ENCODE results near the gene NINJ1. TPM values are rescaled to one million over a fixed set of nuclear protein-coding genes. Genes with fewer than 3 reads are reported as not detected.

Gene NINJ1
- total RNA-seq, 4 donors from 2014 or later, result 58.8 to 81.6 (median 75.2) TPM

DNA sequence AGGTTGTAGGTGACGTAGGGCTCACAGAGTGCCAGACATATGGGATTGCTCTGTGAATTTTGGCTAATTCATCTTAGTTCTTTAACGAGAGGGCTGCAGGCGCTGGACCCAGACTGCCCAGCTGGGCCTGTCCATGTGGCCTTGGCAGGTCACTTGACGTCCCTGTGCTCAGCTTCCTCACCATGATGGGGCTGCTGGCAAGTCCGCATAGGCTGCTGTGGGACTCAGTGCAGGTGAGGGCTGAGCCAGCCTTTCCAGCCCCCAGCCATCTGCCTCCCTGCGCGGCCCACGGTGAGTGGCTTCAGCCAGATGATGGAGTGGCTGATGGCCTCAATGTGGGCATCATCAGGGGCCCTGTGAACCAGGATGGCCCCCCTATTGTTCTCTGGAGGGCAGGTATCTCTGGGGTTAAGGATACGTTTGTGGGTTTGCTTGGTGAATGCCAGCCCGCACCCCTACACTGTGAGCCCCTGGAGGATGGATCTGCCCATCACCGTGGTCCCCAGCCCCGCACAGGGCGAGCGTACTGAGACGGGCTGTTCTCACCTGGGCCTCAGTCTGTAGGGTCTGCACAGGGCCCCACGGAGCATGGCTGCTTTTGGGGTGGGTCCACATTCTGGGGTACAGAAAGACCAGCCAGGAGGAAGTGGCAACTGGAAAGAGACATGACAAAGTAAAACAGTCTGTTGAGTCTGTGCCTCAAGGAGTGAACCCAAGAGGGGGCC lies 34.3 kb downstream of the NINJ1 start:
- no peak for ATAC-seq
- no peaks in the 10 kb centered on the region for H3K27me3 ChIP-seq
- peaks cover 0 to 6% of the 10 kb centered on the region in 2 donors for H3K36me3 ChIP-seq
- no peak overlapping the region for H3K4me3 ChIP-seq
- TF ChIP-seq EP300 (IDR thresholded peaks at IDR 0.05) (no peak), POLR2AphosphoS5 (IDR thresholded peaks at IDR 0.05) (no peak), POLR2A (IDR thresholded peaks at IDR 0.05) (no peak)
- TF ChIP-seq, protein P1, sequence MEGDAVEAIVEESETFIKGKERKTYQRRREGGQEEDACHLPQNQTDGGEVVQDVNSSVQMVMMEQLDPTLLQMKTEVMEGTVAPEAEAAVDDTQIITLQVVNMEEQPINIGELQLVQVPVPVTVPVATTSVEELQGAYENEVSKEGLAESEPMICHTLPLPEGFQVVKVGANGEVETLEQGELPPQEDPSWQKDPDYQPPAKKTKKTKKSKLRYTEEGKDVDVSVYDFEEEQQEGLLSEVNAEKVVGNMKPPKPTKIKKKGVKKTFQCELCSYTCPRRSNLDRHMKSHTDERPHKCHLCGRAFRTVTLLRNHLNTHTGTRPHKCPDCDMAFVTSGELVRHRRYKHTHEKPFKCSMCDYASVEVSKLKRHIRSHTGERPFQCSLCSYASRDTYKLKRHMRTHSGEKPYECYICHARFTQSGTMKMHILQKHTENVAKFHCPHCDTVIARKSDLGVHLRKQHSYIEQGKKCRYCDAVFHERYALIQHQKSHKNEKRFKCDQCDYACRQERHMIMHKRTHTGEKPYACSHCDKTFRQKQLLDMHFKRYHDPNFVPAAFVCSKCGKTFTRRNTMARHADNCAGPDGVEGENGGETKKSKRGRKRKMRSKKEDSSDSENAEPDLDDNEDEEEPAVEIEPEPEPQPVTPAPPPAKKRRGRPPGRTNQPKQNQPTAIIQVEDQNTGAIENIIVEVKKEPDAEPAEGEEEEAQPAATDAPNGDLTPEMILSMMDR (IDR thresholded peaks at IDR 0.05), result no peak
- WGBS, 2 donors (ENCODE audit: low coverage in 1 of 2), result 80 to 100% methylated on average over 1 of the region's 16 CpGs
- peaks cover 0 to 12% (median 0%) of the 10 kb centered on the region in 3 donors for H3K9me3 ChIP-seq
- peak overlapping the region in 3 of 4 donors; percentile 52 to 98 (median 89) for H3K27ac ChIP-seq
- H3K4me1 ChIP-seq, result peaks cover 2 to 44% (median 31%) of the 10 kb centered on the region in 3 donors

DNA sequence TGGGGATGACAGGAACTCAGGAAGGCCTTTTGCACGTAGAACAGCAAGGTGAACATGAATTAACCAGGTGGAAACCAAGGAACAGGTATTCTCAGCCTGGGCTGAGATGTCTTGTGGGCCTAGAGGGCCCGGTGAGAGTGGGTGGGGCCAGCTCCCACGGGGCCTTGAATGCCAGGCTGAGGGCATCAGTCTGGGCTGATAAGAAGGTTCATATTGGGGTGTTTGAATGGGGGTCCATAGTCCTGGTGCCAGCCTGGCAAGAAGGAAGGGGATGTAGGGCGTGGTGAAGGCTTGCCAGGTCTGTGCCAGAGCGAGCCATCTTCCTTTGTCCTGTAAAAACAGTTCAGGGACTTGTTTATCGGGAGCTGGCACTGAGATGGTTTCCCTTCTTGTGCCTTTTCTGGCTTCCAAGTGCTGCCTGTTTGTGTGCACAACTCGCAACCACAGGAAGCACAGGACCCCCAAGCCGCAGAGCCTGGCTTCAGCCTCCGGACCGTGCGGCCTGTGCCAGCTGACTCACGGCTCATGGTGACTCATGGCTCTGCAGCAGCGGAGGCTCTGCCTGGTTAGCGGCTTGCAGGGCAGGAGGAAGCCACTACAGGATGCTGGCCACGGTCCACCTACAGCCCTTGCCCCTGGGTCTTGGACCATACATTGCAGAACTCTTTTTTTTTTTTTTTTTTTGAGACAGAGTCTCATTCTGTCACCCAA lies 35.7 kb downstream of the NINJ1 start:
- H3K9me3 ChIP-seq, result no peaks in the 10 kb centered on the region
- no peaks in the 10 kb centered on the region for H3K27me3 ChIP-seq
- H3K4me1 ChIP-seq, result peaks cover 2 to 57% (median 44%) of the 10 kb centered on the region in 3 donors
- TF ChIP-seq EP300 (IDR thresholded peaks at IDR 0.05) (no peak), POLR2A (IDR thresholded peaks at IDR 0.05) (no peak), POLR2AphosphoS5 (IDR thresholded peaks at IDR 0.05) (peak; percentile 85)
- TF ChIP-seq, protein P1 (IDR thresholded peaks at IDR 0.05), result peak in 1 of 4 experiments; percentile 8
- ATAC-seq, result peak; percentile 55
- peak overlapping the region in 1 of 2 donors; percentile 96 for H3K4me3 ChIP-seq
- H3K36me3 ChIP-seq, result no peaks in the 10 kb centered on the region
- 13 to 20% methylated on average over 2 to 10 of the region's 15 CpGs for WGBS, 2 donors (ENCODE audit: low coverage in 1 of 2)
- peak overlapping the region; percentile 89 to 98 (median 96) for H3K27ac ChIP-seq

DNA sequence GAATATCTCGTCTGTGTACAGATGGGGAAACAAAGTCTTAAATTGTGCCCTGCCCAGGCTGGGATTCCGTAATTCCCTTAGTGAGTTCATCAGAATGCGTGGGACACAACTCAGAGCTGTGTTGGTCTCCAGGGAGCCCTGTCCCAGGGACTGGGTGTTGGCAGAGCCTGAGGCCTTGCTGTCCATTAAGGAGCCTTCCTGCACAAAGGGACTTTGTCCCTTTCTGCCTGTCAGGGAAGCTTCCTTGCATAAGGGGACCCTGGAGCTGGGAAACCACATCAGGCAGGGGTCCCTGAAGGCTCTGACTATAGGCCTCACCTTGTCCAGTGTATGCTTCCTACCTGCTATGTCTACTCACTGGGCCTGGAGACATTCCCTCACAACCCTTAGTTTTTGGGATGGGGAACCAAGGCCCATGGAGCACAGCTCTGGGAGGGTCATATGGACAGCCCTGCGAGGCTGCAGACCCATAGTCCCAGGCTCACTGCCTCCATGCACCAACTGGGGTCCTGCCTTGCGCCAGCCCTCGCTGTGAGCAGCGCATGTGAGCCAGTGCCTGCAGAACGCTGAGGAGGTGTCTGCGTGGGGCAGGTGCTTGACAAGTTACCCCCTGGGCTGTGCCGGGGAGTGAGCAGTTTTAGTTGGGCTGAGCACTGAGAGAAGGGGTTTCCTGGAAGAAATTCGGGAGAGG lies 36.4 kb downstream of the NINJ1 start:
- WGBS, 2 donors (ENCODE audit: low coverage in 1 of 2), result 40 to 73% methylated on average over 2 to 4 of the region's 11 CpGs
- ATAC-seq, result no peak
- TF ChIP-seq, protein P1 (IDR thresholded peaks at IDR 0.05), result no peak
- TF ChIP-seq POLR2AphosphoS5 (IDR thresholded peaks at IDR 0.05), result no peak
- TF ChIP-seq POLR2A (IDR thresholded peaks at IDR 0.05), result no peak
- TF ChIP-seq EP300 (IDR thresholded peaks at IDR 0.05), result no peak
- Histone ChIP-seq H3K36me3 (no peaks in the 10 kb centered on the region), H3K4me3 (peak overlapping the region in 1 of 2 donors; percentile 96), H3K27ac (peak overlapping the region; percentile 89 to 98 (median 96)), H3K27me3 (no peaks in the 10 kb centered on the region), H3K9me3 (no peaks in the 10 kb centered on the region), H3K4me1 (peaks cover 2 to 65% (median 45%) of the 10 kb centered on the region in 3 donors)

DNA sequence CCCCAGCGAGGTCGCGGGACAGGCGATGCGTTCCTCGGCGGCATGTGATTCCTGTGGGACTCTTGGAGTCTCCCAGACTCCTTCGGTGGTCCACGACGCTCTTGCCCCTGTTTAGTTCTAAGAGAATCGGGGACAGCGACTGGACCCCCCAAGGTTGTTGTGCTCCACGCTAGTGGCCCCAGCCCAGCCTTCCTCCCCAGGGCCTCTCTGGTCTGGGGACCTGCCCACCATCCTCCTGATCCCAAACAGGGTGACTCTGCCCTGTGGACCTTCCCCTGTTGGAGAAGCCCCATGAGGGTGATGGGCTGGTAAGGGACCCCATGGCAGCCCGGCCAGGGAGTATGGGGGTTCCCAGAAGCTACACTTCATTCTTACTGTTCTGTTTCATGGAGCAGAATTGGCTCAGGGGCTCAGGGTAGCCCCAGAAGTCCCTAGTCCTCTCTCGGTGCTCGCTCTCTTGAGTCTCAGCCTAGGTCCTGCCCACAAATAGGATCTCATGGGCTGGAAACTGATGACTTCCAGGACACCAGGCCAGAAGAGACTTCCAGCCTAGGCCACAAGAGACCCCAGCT lies 37.2 kb downstream of the NINJ1 start:
- peak overlapping the region; percentile 86 to 96 for H3K4me3 ChIP-seq
- WGBS, 2 donors (ENCODE audit: low coverage in 1 of 2), result 0 to 10% methylated on average over 4 of the region's 16 CpGs
- peak overlapping the region; percentile 89 to 98 (median 96) for H3K27ac ChIP-seq
- H3K36me3 ChIP-seq, result no peaks in the 10 kb centered on the region
- no peaks in the 10 kb centered on the region for H3K27me3 ChIP-seq
- H3K9me3 ChIP-seq, result no peaks in the 10 kb centered on the region
- peaks cover 2 to 66% (median 45%) of the 10 kb centered on the region in 3 donors for H3K4me1 ChIP-seq
- ATAC-seq, result no peak
- TF ChIP-seq POLR2A (IDR thresholded peaks at IDR 0.05) (no peak), EP300 (IDR thresholded peaks at IDR 0.05) (no peak), POLR2AphosphoS5 (IDR thresholded peaks at IDR 0.05) (no peak)
- TF ChIP-seq, protein P1 (IDR thresholded peaks at IDR 0.05), result no peak
